Left ventricle myocardium inferior (tissue), 1 donor: Measurements from ENCODE around the gene GYS1. TPM values are rescaled to one million over a fixed set of nuclear protein-coding genes. Genes with fewer than 3 reads are reported as not detected.

ENCODE experiments used
- DNase-seq: peaks from one replicate; pipeline ENCODE4 v3.0.0-alpha.2; 2020
- H3K27ac ChIP-seq: fragments of 200-600 bp; replicated peaks from 2 replicates; pipeline ENCODE4 v1.8.0; 2021
- H3K27me3 ChIP-seq: fragments of 200-600 bp; 2 replicates; pipeline ENCODE4 v1.8.0; 2021; ENCODE audit warnings: low read depth
- H3K36me3 ChIP-seq: fragments of 200-600 bp; 2 replicates; pipeline ENCODE4 v1.8.0; 2021
- H3K4me1 ChIP-seq: fragments of 200-600 bp; 2 replicates; pipeline ENCODE4 v1.8.0; 2021
- H3K4me3 ChIP-seq: fragments of 200-600 bp; 2 replicates; pipeline ENCODE4 v1.8.0; 2021; ENCODE audit warnings: mild to moderate bottlenecking, moderate library complexity
- H3K9me3 ChIP-seq: fragments of 200-600 bp; replicated peaks from 2 replicates; pipeline ENCODE4 v1.8.0; 2021
- CTCF ChIP-seq: fragments of 200-600 bp; IDR thresholded peaks from 2 replicates; pipeline ENCODE4 v1.8.0; 2021; ENCODE audit warnings: antibody characterized with exemption, mild to moderate bottlenecking, borderline replicate concordance
- intact Hi-C: fragments of 100-400 bp; cut with micrococcal nuclease; formaldehyde crosslinking; loops from one replicate; pipeline ENCODE4 v1.11.0; 2022
- total RNA-seq: library from RNA; stranded (reverse); fragmentation: NEBNext Ultra II Directional; extraction: Animal tissue kit (Norgen Biotek cat#: 25700); gene quantifications from one replicate; pipeline ENCODE4 v1.2.1, GENCODE V29; 2021
- donor health status: DM: no; HTN: yes; CAD: no; lungs with severe emphysema.

Gene GYS1
- total RNA-seq, 1 donor from 2014 or later = 138 TPM

GRCh38 chr19:48968179-48968661 is 24.9 kb downstream of the GYS1 start:
- H3K9me3 ChIP-seq = no peaks in the 10 kb centered on the region
- no peak for TF ChIP-seq CTCF
- peaks cover 79% of the 10 kb centered on the region for H3K4me1 ChIP-seq
- no peak for DNase-seq
- no peaks in the 10 kb centered on the region for H3K27me3 ChIP-seq
- no peak overlapping the region for H3K4me3 ChIP-seq
- H3K27ac ChIP-seq = peak overlapping the region; percentile 94
- intact Hi-C loops = no loop called here
- peaks cover 62% of the 10 kb centered on the region for H3K36me3 ChIP-seq

- intact Hi-C loops = no loop called here
- Histone ChIP-seq H3K27me3 (no peaks in the 10 kb centered on the region), H3K4me1 (peaks cover 81% of the 10 kb centered on the region), H3K9me3 (no peaks in the 10 kb centered on the region), H3K36me3 (peaks cover 56% of the 10 kb centered on the region), H3K27ac (peak overlapping the region; percentile 94), H3K4me3 (peak overlapping the region; percentile 88)
- DNase-seq = peak; percentile 36
- no peak for TF ChIP-seq CTCF
Measured at GRCh38 chr19:48967346-48968178, 25.5 kb downstream of the GYS1 start.

GRCh38 chr19:48966541-48967345 is 26.4 kb downstream of the GYS1 start:
- H3K4me3 ChIP-seq = peak overlapping the region; percentile 88
- no peak for DNase-seq
- peaks cover 88% of the 10 kb centered on the region for H3K4me1 ChIP-seq
- H3K9me3 ChIP-seq = no peaks in the 10 kb centered on the region
- H3K27me3 ChIP-seq = no peaks in the 10 kb centered on the region
- intact Hi-C loops = no loop called here
- peak overlapping the region; percentile 94 for H3K27ac ChIP-seq
- no peak for TF ChIP-seq CTCF
- peaks cover 48% of the 10 kb centered on the region for H3K36me3 ChIP-seq

GRCh38 chr19:48965806-48966540 is 27.1 kb downstream of the GYS1 start:
- peak overlapping the region; percentile 94 for H3K27ac ChIP-seq
- no peaks in the 10 kb centered on the region for H3K9me3 ChIP-seq
- no peaks in the 10 kb centered on the region for H3K27me3 ChIP-seq
- peaks cover 43% of the 10 kb centered on the region for H3K36me3 ChIP-seq
- DNase-seq = peak; percentile 89
- intact Hi-C loops = no loop called here
- no peak for TF ChIP-seq CTCF
- peaks cover 85% of the 10 kb centered on the region for H3K4me1 ChIP-seq
- H3K4me3 ChIP-seq = peak overlapping the region; percentile 88
